Measurements from ENCODE around the gene MRPL21. TPM values are rescaled to one million over a fixed set of nuclear protein-coding genes. Genes with fewer than 3 reads are reported as not detected.
A peak's percentile ranks its signal among the peaks of the same experiment; 100 is the strongest.

The MRPL21 gene
- total RNA-seq, 1 donor from 2014 or later: 14.2 TPM

GRCh38 chr11:68844801-68845200, 58.8 kb downstream of the MRPL21 start:
- DNase-seq (ENCODE audit: low spot score in 2 of 2): no peak
- no peaks in the 10 kb centered on the region for H3K36me3 ChIP-seq
- H3K27me3 ChIP-seq: no peaks in the 10 kb centered on the region
- H3K27ac ChIP-seq: peak overlapping the region in 1 of 2 donors; percentile 19
- intact Hi-C loops (cut with DNase I): loop anchor here (5.0 kb wide), 2 partner anchors 98 to 798 kb away; partner anchors contain the start of gene CCND1
- TF ChIP-seq CTCF (IDR thresholded peaks at IDR 0.05): no peak
- H3K4me3 ChIP-seq: no peak overlapping the region
- H3K9me3 ChIP-seq: no peaks in the 10 kb centered on the region
- H3K4me1 ChIP-seq: peaks cover 7 to 34% of the 10 kb centered on the region in 2 donors

- Histone ChIP-seq H3K36me3 (no peaks in the 10 kb centered on the region), H3K27me3 (no peaks in the 10 kb centered on the region), H3K4me1 (peaks cover 7 to 39% of the 10 kb centered on the region in 2 donors), H3K9me3 (no peaks in the 10 kb centered on the region), H3K27ac (no peak overlapping the region), H3K4me3 (peak overlapping the region in 1 of 2 donors; percentile 94)
- no peak for DNase-seq (ENCODE audit: low spot score in 2 of 2)
- no peak for TF ChIP-seq CTCF (IDR thresholded peaks at IDR 0.05)
- intact Hi-C loops (cut with DNase I): loop anchor here (5.0 kb wide), 2 partner anchors 98 to 798 kb away; partner anchors contain the start of gene CCND1
These were observed 59.3 kb downstream of the MRPL21 start for GRCh38 chr11:68844376-68844775.

- no peaks in the 10 kb centered on the region for H3K9me3 ChIP-seq
- intact Hi-C loops (cut with DNase I): loop anchor here (2.0 to 5.0 kb wide), 3 partner anchors 45 to 798 kb away; partner anchors contain the start of gene CCND1
- TF ChIP-seq CTCF (IDR thresholded peaks at IDR 0.05): peak; percentile 28 to 45 (median 28)
- no peak for DNase-seq (ENCODE audit: low spot score in 2 of 2)
- H3K36me3 ChIP-seq: no peaks in the 10 kb centered on the region
- H3K27me3 ChIP-seq: no peaks in the 10 kb centered on the region
- peaks cover 7 to 40% of the 10 kb centered on the region in 2 donors for H3K4me1 ChIP-seq
- H3K27ac ChIP-seq: no peak overlapping the region
- peak overlapping the region; percentile 87 to 94 for H3K4me3 ChIP-seq
These were observed 59.8 kb downstream of the MRPL21 start for GRCh38 chr11:68843703-68844312.

- Histone ChIP-seq H3K4me1 (peaks cover 7 to 44% of the 10 kb centered on the region in 2 donors), H3K36me3 (no peaks in the 10 kb centered on the region), H3K27me3 (no peaks in the 10 kb centered on the region), H3K4me3 (peak overlapping the region; percentile 87 to 94), H3K9me3 (no peaks in the 10 kb centered on the region), H3K27ac (no peak overlapping the region)
- DNase-seq (ENCODE audit: low spot score in 2 of 2): no peak
- no peak for TF ChIP-seq CTCF (IDR thresholded peaks at IDR 0.05)
- intact Hi-C loops (cut with DNase I): loop anchor here (2.0 to 5.0 kb wide), 3 partner anchors 44 to 799 kb away; partner anchors contain the start of gene CCND1
These were observed 60.5 kb downstream of the MRPL21 start for GRCh38 chr11:68843052-68843561.

GRCh38 chr11:68842427-68843051, 61.1 kb downstream of the MRPL21 start:
- Histone ChIP-seq H3K4me1 (peaks cover 8 to 50% of the 10 kb centered on the region in 2 donors), H3K27me3 (no peaks in the 10 kb centered on the region), H3K4me3 (peak overlapping the region; percentile 87 to 94), H3K36me3 (no peaks in the 10 kb centered on the region), H3K27ac (peak overlapping the region in 1 of 2 donors; percentile 95), H3K9me3 (no peaks in the 10 kb centered on the region)
- intact Hi-C loops (cut with DNase I): loop anchor here (2.0 to 5.0 kb wide), 3 partner anchors 44 to 800 kb away; partner anchors contain the start of gene CCND1
- DNase-seq (ENCODE audit: low spot score in 2 of 2): no peak
- TF ChIP-seq CTCF (IDR thresholded peaks at IDR 0.05): no peak
